Activated effector memory CD4-positive, alpha-beta T cell treated with Interleukin-2 at 50 U/mL for 16 hours (primary cell): ENCODE data around the gene PCDH15.

Experiments
- DNase-seq: peaks from one replicate; pipeline ENCODE4 v3.0.0-alpha.2; 2020

The PCDH15 gene

GRCh38 chr10:53836638-53837037, 964.4 kb downstream of the PCDH15 start:
- DNase-seq: no peak

GRCh38 chr10:53833908-53834307, 967.1 kb downstream of the PCDH15 start:
- DNase-seq: no peak

- DNase-seq: no peak
These were observed 973.8 kb downstream of the PCDH15 start for GRCh38 chr10:53827261-53827660.

GRCh38 chr10:53808677-53809372, 992.2 kb downstream of the PCDH15 start:
- no peak for DNase-seq

GRCh38 chr10:53786236-53786900, 1014.7 kb downstream of the PCDH15 start:
- DNase-seq: no peak

- DNase-seq: no peak
These were observed 1029.3 kb downstream of the PCDH15 start for GRCh38 chr10:53771701-53772100.

GRCh38 chr10:53770903-53771302, 1030.1 kb downstream of the PCDH15 start:
- DNase-seq: no peak

GRCh38 chr10:53765311-53765710, 1035.7 kb downstream of the PCDH15 start:
- DNase-seq: no peak

- no peak for DNase-seq
These were observed 1046.3 kb downstream of the PCDH15 start for GRCh38 chr10:53754596-53755250.
